SH-SY5Y (cell line): ENCODE results near the gene FBXL12.

ENCODE experiments used
- GATA2 ChIP-seq: IDR thresholded peaks from 2 replicates; pipeline ENCODE4 v1.6.1; 2011; ENCODE audit warnings: mild to moderate bottlenecking, low read depth, low read length
- GATA3 ChIP-seq: IDR thresholded peaks from 2 replicates; pipeline ENCODE4 v1.6.1; 2011; ENCODE audit warnings: low read depth, mild to moderate bottlenecking, low read length, moderate library complexity

DNA sequence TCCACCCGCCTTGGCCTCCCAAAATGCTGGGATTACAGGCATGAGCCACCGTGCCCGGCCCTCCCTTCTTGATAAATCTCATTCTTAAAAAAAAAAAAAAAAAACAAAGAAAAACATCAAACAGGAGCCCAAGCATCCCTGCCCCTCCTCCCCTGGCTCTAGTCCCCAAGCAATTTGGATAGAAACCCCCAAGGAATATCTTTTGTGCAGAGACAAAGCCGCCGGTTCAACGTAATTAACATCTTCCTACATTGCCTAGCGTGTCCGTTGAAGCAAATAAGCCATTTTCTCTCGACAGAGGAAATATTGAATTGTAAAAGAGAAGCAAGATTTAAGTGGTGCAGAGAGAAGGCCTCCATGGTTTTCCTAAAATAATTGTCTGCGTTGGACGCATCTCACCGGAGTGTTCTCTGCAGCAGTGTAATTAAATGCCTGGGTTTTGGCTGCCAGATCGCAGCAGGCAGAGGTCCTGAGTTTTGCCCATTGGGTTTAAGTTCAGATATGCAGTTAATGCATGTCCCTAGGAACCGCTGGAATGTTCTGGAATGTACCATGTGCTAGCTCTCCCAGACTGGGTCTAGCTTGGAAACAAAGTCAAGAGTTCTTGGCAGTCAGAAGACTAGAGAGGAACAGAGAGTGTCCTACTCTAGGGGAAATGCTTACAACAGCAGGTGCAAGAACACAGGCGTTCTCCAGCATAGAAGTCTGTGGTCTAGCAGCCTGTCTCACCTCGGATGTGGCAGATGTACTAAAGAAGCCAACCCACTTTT lies 47.0 kb upstream of the FBXL12 start:
- no peak for TF ChIP-seq GATA2
- TF ChIP-seq GATA3: no peak
